ENCODE measurements around the gene EYA4. TPM values are rescaled to one million over a fixed set of nuclear protein-coding genes. Genes with fewer than 3 reads are reported as not detected.

Gene EYA4
- total RNA-seq, 1 experiment from 2014 or later = 0.24 TPM

GRCh38 chr6:133388731-133389130, 147.6 kb downstream of the EYA4 start (continued):
- TF ChIP-seq ZNF425 (CRISPR knock-in tag; conservative IDR thresholded peaks at IDR 0.05) = no peak
- TF ChIP-seq ZNF532 (CRISPR knock-in tag; IDR thresholded peaks at IDR 0.05; ENCODE audit: borderline replicate concordance) = no peak
- TF ChIP-seq JAZF1 (CRISPR knock-in tag; IDR thresholded peaks at IDR 0.05) = no peak
- no peak for TF ChIP-seq MXD4 (CRISPR knock-in tag; IDR thresholded peaks at IDR 0.05; ENCODE audit: borderline replicate concordance)
- no peak for TF ChIP-seq ZNF317 (CRISPR knock-in tag; IDR thresholded peaks at IDR 0.05; ENCODE audit: borderline replicate concordance, low read depth)
- TF ChIP-seq CBFB (CRISPR knock-in tag; IDR thresholded peaks at IDR 0.05; ENCODE audit: low read depth) = no peak
- TF ChIP-seq ATF2 (CRISPR knock-in tag; IDR thresholded peaks at IDR 0.05; ENCODE audit: borderline replicate concordance, low read depth) = no peak

GRCh38 chr6:133390168-133390567, 149.0 kb downstream of the EYA4 start:
- Mint-ChIP-seq H3K27me3 (ENCODE audit: low read depth) (no peaks in the 10 kb centered on the region), H3K4me1 (peaks cover 26% of the 10 kb centered on the region), H3K36me3 (no peaks in the 10 kb centered on the region), H3K4me3 (no peak overlapping the region), H3K27ac (no peak overlapping the region), H3K9me3 (no peaks in the 10 kb centered on the region)
- ChIA-PET CTCF (no interaction called here), POLR2A (no interaction called here)
- ATAC-seq = no peak
- DNase-seq (ENCODE audit: low spot score) = no peak
- TF ChIP-seq ZNF512 (CRISPR knock-in tag; IDR thresholded peaks at IDR 0.05; ENCODE audit: borderline replicate concordance) (no peak), ZSCAN18 (CRISPR knock-in tag; IDR thresholded peaks at IDR 0.05) (no peak), ZBTB43 (CRISPR knock-in tag; IDR thresholded peaks at IDR 0.05) (no peak), GRHL2 (CRISPR knock-in tag; IDR thresholded peaks at IDR 0.05; ENCODE audit: insufficient replicate concordance, severe bottlenecking) (no peak), SOX15 (CRISPR knock-in tag; IDR thresholded peaks at IDR 0.05) (no peak), ZNF396 (CRISPR knock-in tag; IDR thresholded peaks at IDR 0.05; ENCODE audit: borderline replicate concordance) (no peak), TEAD1 (CRISPR knock-in tag; IDR thresholded peaks at IDR 0.05) (no peak), MAX (CRISPR knock-in tag; IDR thresholded peaks at IDR 0.05) (no peak)
